K562 (cell line): Measurements from ENCODE around the gene ZNF442. TPM values are rescaled to one million over a fixed set of nuclear protein-coding genes. Genes with fewer than 3 reads are reported as not detected.
A peak's percentile ranks its signal among the peaks of the same experiment; 100 is the strongest.

Experiments
- CSDE1 ChIP-seq, 2 experiments: fragments of 450-650 bp; IDR thresholded peaks; 2 replicates each; pipeline ENCODE4 v1.6.1; 2016; ENCODE audit warnings: mild to moderate bottlenecking in 1 of 2
- E2F6 ChIP-seq, 2 experiments: IDR thresholded peaks; 2 replicates each; pipeline ENCODE4 v1.6.1; 2011; ENCODE audit warnings: borderline replicate concordance in 1 of 2, control low read depth in 1 of 2, low read depth in 1 of 2, low read length in 1 of 2, mild to moderate bottlenecking in 1 of 2, mixed read lengths in 1 of 2, moderate library complexity in 1 of 2; ENCODE audit not compliant: insufficient read depth in 1 of 2, insufficient read length in 1 of 2, poor library complexity in 1 of 2, severe bottlenecking in 1 of 2; ENCODE audit errors: extremely low read depth in 1 of 2
- ETV5 ChIP-seq: sonication (generic); formaldehyde crosslinking; IDR thresholded peaks from 2 replicates; pipeline ENCODE4 v1.4.0; 2020; ENCODE audit warnings: low read depth, mild to moderate bottlenecking, missing genetic modification reagents
- HEY1 ChIP-seq: fragments of 250-450 bp; sonication (Bioruptor Pico); IDR thresholded peaks from 2 replicates; pipeline ENCODE4 v1.5.0; 2020; ENCODE audit warnings: mild to moderate bottlenecking, moderate library complexity, borderline replicate concordance
- HIVEP1 ChIP-seq: fragments of 250-450 bp; sonication (Bioruptor Pico); IDR thresholded peaks from 2 replicates; pipeline ENCODE4 v1.4.0; 2020; ENCODE audit warnings: mild to moderate bottlenecking
- HNRNPH1 ChIP-seq: fragments of 200-400 bp; formaldehyde crosslinking; optimal IDR thresholded peaks from 2 replicates; pipeline ENCODE3; 2017; ENCODE audit warnings: low read depth, mild to moderate bottlenecking, low read length, moderate library complexity
- NFXL1 ChIP-seq: fragments of 450-650 bp; formaldehyde crosslinking; IDR thresholded peaks from 2 replicates; pipeline ENCODE4 v1.4.0; 2021; ENCODE audit warnings: mild to moderate bottlenecking
- POLR2AphosphoS5 ChIP-seq: IDR thresholded peaks from 2 replicates; pipeline ENCODE4 v1.6.1; 2011; ENCODE audit warnings: mild to moderate bottlenecking, low read depth, low read length, moderate library complexity; ENCODE audit not compliant: control insufficient read depth, insufficient read depth
- RFX7 ChIP-seq: fragments of 250-450 bp; sonication (Bioruptor Pico); IDR thresholded peaks from 2 replicates; pipeline ENCODE4 v1.5.1; 2021; ENCODE audit warnings: mild to moderate bottlenecking
- RHOXF2B ChIP-seq: fragments of 250-450 bp; sonication (Bioruptor Pico); conservative IDR thresholded peaks from 2 replicates; pipeline ENCODE4 v1.5.1; 2021
- TGIF2 ChIP-seq: sonication (generic); formaldehyde crosslinking; IDR thresholded peaks from 2 replicates; pipeline ENCODE4 v1.8.1; 2022; ENCODE audit warnings: mild to moderate bottlenecking, missing genetic modification reagents, moderate library complexity
- TRIM24 ChIP-seq, 2 experiments: fragments of 450-650 bp; IDR thresholded peaks; 2 replicates each; pipeline ENCODE4 v1.6.1; 2016
- YY1 ChIP-seq, 3 experiments: IDR thresholded peaks; 2 replicates each; pipeline ENCODE4 v1.6.1; 2011; ENCODE audit warnings: low read length in 2 of 3, mild to moderate bottlenecking in 2 of 3, moderate library complexity in 2 of 3, borderline replicate concordance in 1 of 3, control low read depth in 1 of 3, low read depth in 1 of 3; ENCODE audit not compliant: insufficient read depth in 3 of 3, insufficient replicate concordance in 2 of 3, control insufficient read depth in 1 of 3, insufficient read length in 1 of 3; ENCODE audit errors: extremely low read depth in 1 of 3
- ZBTB1 ChIP-seq: sonication (generic); formaldehyde crosslinking; IDR thresholded peaks from 2 replicates; pipeline ENCODE4 v1.8.1; 2023; ENCODE audit warnings: missing genetic modification reagents, low read depth, mild to moderate bottlenecking, borderline replicate concordance
- ZNF124 ChIP-seq: sonication (generic); formaldehyde crosslinking; IDR thresholded peaks from 2 replicates; pipeline ENCODE4 v1.8.1; 2022; ENCODE audit warnings: missing genetic modification reagents
- ZNF347 ChIP-seq: fragments of 450-650 bp; formaldehyde crosslinking; IDR thresholded peaks from 2 replicates; pipeline ENCODE4 v1.4.0; 2020; ENCODE audit warnings: low read depth, mild to moderate bottlenecking, moderate library complexity
- ZSCAN32 ChIP-seq: fragments of 450-650 bp; formaldehyde crosslinking; IDR thresholded peaks from 2 replicates; pipeline ENCODE4 v1.4.0; 2020; ENCODE audit warnings: mild to moderate bottlenecking, moderate library complexity
- ZZZ3 ChIP-seq: fragments of 450-650 bp; IDR thresholded peaks from 2 replicates; pipeline ENCODE4 v1.6.1; 2016; ENCODE audit warnings: antibody characterized with exemption, mild to moderate bottlenecking, moderate library complexity
- polyA plus RNA-seq, 8 experiments: library from polyadenylated mRNA; depleted of rRNA in 4 of 8; stranded (reverse) in 5 of 8; unstranded in 3 of 8; fragments of >200 nt; fragmentation: Nextera tagmentation in 2 of 8; fragmentation: Illumina TruSeq in 1 of 8; extraction: Ambion mirVana in 2 of 8; extraction: Trizol in 1 of 8; gene quantifications; 2 replicates each; pipeline versions ENCODE4 v1.2.1 to v1.2.3, GENCODE V29; 2011 to 2014; ENCODE audit warnings: inconsistent platforms in 1 of 8, missing spikeins in 1 of 8
- total RNA-seq, 7 experiments: library from RNA; depleted of rRNA in 6 of 7; stranded (reverse); fragments of >200 nt in 6 of 7; fragmentation: Illumina TruSeq in 2 of 7; extraction: Trizol in 2 of 7; gene quantifications; 2 replicates each; pipeline versions ENCODE4 v1.2.1 to v1.2.3, GENCODE V29; 2011 to 2021; ENCODE audit warnings: low replicate concordance in 1 of 7
- TF ChIP-seq, protein P1 (sequence below): fragments of 450-650 bp; formaldehyde crosslinking; IDR thresholded peaks from 2 replicates; pipeline ENCODE4 v1.4.0; 2022; ENCODE audit warnings: missing genetic modification characterization
- TF ChIP-seq, protein P2 (sequence below): IDR thresholded peaks from 3 replicates; pipeline ENCODE4 v1.6.1; 2011; ENCODE audit warnings: borderline replicate concordance, mild to moderate bottlenecking, moderate library complexity; ENCODE audit not compliant: insufficient read length; ENCODE audit errors: extremely low read depth

ZNF442 gene
- total and polyA plus RNA-seq, 9 of the 15 experiments (the other 6 are each of a cell fraction or from before 2014, with no cell fraction given): 1.7 to 7.0 (median 4.1) TPM

DNA sequence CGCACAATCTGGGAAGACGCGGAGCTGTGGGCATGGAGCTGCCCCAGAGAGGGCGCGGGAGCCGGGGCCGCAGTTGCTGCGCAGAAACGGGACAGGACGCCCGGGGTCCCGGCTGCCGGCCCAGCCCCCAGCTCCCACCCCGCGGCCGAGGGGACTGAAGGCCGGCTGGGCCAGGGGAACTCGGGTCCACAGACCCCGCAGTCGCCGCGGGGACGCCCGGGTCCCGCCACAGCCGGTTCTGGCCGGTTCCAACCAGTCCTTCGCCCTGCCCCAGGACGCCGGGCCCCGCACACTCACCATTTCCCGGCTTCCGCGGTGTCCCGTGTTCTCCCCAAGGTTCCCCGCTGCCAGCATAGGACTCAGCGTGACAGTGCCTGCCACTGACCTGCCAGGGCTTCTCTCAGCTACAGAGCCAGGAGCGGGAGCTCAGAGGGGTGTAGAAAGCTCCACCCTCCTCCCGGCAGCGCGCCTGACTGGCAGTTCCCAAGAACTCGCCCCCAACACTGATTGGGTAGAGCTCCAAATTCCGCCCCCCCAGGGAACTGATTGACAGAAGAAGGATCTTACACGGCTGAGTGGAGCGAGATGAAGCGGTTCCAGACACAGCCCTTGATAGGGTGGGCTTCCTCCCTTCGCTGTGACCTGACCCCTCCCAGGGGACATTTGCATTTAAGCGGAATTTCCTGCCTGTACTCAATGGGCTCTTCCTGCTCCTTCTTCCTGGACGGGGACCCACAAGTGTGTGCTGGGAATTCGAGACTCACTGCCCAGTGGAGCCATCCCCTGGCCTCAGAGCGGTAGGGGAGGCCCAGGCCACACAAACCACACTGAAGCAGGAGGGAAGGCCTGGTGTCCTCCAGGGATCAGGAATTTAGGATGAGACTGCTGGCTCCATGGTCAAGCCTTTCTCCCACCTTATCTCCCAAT is at the start of gene ZNF442 (continued):
- no peak for TF ChIP-seq ZZZ3
- no peak for TF ChIP-seq ZNF347
- TF ChIP-seq CSDE1 (IDR thresholded peaks at IDR 0.05): no peak
- no peak for TF ChIP-seq RFX7 (CRISPR knock-in tag)
- TF ChIP-seq ZBTB1 (CRISPR knock-in tag): peak; percentile 77
- no peak for TF ChIP-seq ZNF124 (CRISPR knock-in tag)
- TF ChIP-seq ETV5 (CRISPR knock-in tag): peak; percentile 60; the same call in 1 of the 2 replicates
- no peak for TF ChIP-seq HIVEP1
- TF ChIP-seq, protein P1, sequence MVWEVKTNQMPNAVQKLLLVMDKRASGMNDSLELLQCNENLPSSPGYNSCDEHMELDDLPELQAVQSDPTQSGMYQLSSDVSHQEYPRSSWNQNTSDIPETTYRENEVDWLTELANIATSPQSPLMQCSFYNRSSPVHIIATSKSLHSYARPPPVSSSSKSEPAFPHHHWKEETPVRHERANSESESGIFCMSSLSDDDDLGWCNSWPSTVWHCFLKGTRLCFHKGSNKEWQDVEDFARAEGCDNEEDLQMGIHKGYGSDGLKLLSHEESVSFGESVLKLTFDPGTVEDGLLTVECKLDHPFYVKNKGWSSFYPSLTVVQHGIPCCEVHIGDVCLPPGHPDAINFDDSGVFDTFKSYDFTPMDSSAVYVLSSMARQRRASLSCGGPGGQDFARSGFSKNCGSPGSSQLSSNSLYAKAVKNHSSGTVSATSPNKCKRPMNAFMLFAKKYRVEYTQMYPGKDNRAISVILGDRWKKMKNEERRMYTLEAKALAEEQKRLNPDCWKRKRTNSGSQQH (CRISPR knock-in tag): no peak
- peak in 1 of 2 experiments; percentile 52; a peak in 1 of 4 replicates for TF ChIP-seq TRIM24 (IDR thresholded peaks at IDR 0.05)
- no peak for TF ChIP-seq HEY1
- TF ChIP-seq TGIF2: no peak
- TF ChIP-seq YY1 (IDR thresholded peaks at IDR 0.05; ENCODE audit: borderline replicate concordance in 1 of 3, control insufficient read depth in 1 of 3, extremely low read depth in 1 of 3, insufficient read depth in 3 of 3, insufficient read length in 1 of 3, insufficient replicate concordance in 2 of 3, low read depth in 1 of 3, low read length in 2 of 3): no peak
- TF ChIP-seq, protein P2, sequence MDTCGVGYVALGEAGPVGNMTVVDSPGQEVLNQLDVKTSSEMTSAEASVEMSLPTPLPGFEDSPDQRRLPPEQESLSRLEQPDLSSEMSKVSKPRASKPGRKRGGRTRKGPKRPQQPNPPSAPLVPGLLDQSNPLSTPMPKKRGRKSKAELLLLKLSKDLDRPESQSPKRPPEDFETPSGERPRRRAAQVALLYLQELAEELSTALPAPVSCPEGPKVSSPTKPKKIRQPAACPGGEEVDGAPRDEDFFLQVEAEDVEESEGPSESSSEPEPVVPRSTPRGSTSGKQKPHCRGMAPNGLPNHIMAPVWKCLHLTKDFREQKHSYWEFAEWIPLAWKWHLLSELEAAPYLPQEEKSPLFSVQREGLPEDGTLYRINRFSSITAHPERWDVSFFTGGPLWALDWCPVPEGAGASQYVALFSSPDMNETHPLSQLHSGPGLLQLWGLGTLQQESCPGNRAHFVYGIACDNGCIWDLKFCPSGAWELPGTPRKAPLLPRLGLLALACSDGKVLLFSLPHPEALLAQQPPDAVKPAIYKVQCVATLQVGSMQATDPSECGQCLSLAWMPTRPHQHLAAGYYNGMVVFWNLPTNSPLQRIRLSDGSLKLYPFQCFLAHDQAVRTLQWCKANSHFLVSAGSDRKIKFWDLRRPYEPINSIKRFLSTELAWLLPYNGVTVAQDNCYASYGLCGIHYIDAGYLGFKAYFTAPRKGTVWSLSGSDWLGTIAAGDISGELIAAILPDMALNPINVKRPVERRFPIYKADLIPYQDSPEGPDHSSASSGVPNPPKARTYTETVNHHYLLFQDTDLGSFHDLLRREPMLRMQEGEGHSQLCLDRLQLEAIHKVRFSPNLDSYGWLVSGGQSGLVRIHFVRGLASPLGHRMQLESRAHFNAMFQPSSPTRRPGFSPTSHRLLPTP: no peak
- no peak for TF ChIP-seq RHOXF2B (CRISPR knock-in tag)
- no peak for TF ChIP-seq NFXL1 (CRISPR knock-in tag)
- TF ChIP-seq E2F6 (IDR thresholded peaks at IDR 0.05; ENCODE audit: borderline replicate concordance in 1 of 2, extremely low read depth in 1 of 2, insufficient read depth in 1 of 2, insufficient read length in 1 of 2, low read depth in 1 of 2, low read length in 1 of 2, poor library complexity in 1 of 2, severe bottlenecking in 1 of 2): peak in 1 of 2 experiments; percentile 34
- no peak for TF ChIP-seq HNRNPH1
- TF ChIP-seq POLR2AphosphoS5: peak; percentile 82
- no peak for TF ChIP-seq ZSCAN32
